Lower leg skin (tissue), 4 donors: ENCODE data around the gene MPPE1. TPM values are rescaled to one million over a fixed set of nuclear protein-coding genes. Genes with fewer than 3 reads are reported as not detected.
A peak's percentile ranks its signal among the peaks of the same experiment; 100 is the strongest.

Source experiments
- DNase-seq, 2 donors: peaks; one replicate each; pipeline ENCODE4 v3.0.0-alpha.2; 2019; ENCODE audit warnings: low spot score in 2 of 2
- H3K4me3 ChIP-seq: fragments of 200-600 bp; sonication (generic); 2 replicates; pipeline ENCODE4 v1.5.1; 2017; ENCODE audit warnings: mild to moderate bottlenecking, low read depth; ENCODE audit not compliant: poor library complexity, severe bottlenecking
- CTCF ChIP-seq, 3 donors: fragments of 450-650 bp; IDR thresholded peaks; one replicate each; pipeline ENCODE4 v1.5.1; 2016; ENCODE audit warnings: antibody characterized with exemption in 3 of 3, mild to moderate bottlenecking in 3 of 3, moderate library complexity in 2 of 3
- POLR2A ChIP-seq, 2 donors: fragments of 450-650 bp; IDR thresholded peaks; one replicate each; pipeline ENCODE4 v1.6.1; 2016 to 2017; ENCODE audit warnings: antibody characterized with exemption in 2 of 2, mild to moderate bottlenecking in 1 of 2, moderate library complexity in 1 of 2
- WGBS, 2 donors: methylation state at CpG; one replicate each; pipeline ENCODE4 v1.1.5; 2018; 5-methylcytosine and 5-hydroxymethylcytosine counted together
- intact Hi-C: fragments of 100-400 bp; cut with DNase I; formaldehyde crosslinking; loops from one replicate; pipeline ENCODE4 v1.15.0; 2023; ENCODE audit warnings: low total_unique reads
- total RNA-seq, 4 donors: library from RNA; depleted of rRNA; stranded (reverse); fragments of >200 nt; gene quantifications; one replicate each; pipeline ENCODE4 v1.1.0, GENCODE V29; 2016

Gene MPPE1
- total RNA-seq, 4 donors from 2014 or later, result 30.2 to 62.2 (median 44.5) TPM

DNA sequence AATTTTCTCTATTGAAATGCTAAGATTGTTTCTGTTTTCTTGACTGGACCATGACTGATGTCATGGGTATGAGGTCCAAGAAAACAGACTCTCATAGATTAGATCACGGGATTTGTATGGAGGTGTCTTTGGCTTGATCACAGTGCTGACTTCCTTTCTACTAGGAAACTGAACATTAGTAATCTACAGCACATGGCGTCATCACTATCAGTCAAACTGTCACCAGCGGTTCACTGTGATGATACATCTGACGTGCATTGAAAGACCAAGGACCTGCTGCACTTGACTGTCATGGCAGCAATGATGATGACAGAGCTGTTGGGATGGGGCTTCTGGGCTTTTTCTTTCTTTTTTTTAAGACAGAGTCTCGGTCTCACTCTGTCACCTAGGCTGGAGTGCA lies 45.0 kb upstream of the MPPE1 start:
- H3K4me3 ChIP-seq, result no peak overlapping the region
- WGBS, 2 donors, result 88 to 91% methylated on average over 5 of the region's 5 CpGs
- no peak for DNase-seq
- intact Hi-C loops, result no loop called here
- TF ChIP-seq POLR2A (IDR thresholded peaks at IDR 0.05) (no peak), CTCF (IDR thresholded peaks at IDR 0.05) (no peak)

DNA sequence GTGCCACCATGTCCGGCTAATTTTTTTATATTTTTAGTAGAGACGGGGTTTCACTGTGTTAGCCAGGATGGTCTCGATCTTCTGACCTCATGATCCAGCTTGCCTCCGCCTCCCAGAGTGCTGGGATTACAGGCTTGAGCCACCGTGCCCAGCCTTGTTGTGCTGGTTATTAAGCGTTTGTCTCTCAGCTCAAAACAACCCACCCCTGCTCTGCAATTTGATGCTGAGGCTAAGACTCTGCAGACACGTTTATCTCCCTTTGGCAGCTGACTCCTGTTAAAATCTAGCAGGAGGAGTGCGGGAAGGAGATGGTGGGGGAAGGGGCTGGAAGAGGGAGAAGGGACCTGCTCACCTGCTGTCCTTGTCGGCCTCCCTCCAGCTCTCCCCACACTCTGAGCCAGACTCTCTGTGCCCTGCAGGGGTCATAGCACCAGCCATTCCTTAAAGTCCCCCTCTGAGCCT lies 43.3 kb upstream of the MPPE1 start:
- intact Hi-C loops, result no loop called here
- DNase-seq, result no peak
- no peak overlapping the region for H3K4me3 ChIP-seq
- WGBS, 2 donors, result 64 to 70% methylated on average over 9 of the region's 9 CpGs
- no peak for TF ChIP-seq CTCF (IDR thresholded peaks at IDR 0.05)
- TF ChIP-seq POLR2A (IDR thresholded peaks at IDR 0.05), result no peak

DNA sequence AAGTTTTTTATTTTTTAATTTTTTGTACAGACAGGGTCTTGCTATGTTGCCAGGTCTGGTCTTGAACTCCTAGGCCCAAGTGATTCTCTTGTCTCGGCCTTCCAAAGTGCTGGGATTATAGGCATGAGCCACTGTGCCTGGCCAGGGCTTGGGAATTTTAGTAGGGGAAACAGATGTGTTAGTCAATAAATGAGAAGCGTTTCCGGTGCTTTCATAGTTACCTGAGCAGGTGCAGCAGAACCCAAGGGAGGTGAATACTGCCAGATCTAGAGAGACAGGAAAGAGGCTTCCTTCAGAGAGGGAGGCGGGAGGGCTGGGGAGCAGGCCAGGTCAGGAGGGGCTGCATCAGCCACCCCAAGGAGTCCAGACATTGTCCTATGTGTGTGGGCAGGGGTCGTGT lies 42.7 kb upstream of the MPPE1 start:
- 78 to 80% methylated on average over 5 of the region's 5 CpGs for WGBS, 2 donors
- intact Hi-C loops, result no loop called here
- DNase-seq, result no peak
- no peak for TF ChIP-seq CTCF (IDR thresholded peaks at IDR 0.05)
- TF ChIP-seq POLR2A (IDR thresholded peaks at IDR 0.05), result no peak
- no peak overlapping the region for H3K4me3 ChIP-seq

DNA sequence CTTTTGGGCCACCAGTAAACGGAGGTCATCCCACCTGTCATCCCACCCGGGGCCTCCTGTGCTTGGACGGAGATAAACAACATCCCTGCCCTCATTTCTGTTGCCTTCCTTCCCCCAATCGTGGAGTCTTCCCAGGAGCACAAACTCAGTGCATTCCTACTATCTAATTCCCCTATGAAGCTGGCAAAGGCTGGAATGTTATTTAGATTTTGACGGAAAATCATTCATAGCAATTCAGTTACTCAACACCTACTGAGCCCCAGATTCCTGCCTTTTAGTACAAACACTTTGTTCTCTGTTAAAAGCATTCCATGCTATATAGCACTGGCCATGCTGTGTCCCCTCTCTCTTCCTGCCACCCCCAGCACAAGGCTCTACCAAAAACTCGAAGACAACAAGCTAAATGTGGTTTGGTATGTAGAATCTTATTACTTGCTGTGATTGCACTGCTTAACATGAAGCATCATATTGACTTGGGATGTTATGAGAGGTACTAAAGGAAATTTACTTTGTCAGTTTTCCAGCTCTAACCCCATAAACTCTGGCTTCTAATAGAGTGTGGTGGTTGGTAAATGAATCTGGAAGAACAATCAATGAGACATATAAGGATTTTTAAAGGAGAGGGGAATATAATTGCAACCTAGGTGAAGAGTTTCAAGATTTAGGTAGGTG lies 40.9 kb upstream of the MPPE1 start:
- intact Hi-C loops, result loop anchor here (5.0 kb wide), 1 partner anchor 33 kb away; the partner anchor contains the start of gene IMPA2
- no peak for TF ChIP-seq CTCF (IDR thresholded peaks at IDR 0.05)
- no peak for TF ChIP-seq POLR2A (IDR thresholded peaks at IDR 0.05)
- DNase-seq, result no peak
- WGBS, 2 donors, result 60 to 62% methylated on average over 6 of the region's 6 CpGs
- H3K4me3 ChIP-seq, result no peak overlapping the region

GRCh38 chr18:11947214-11948191 lies 39.4 kb upstream of the MPPE1 start:
- TF ChIP-seq CTCF (IDR thresholded peaks at IDR 0.05) (peak in 1 of 3 donors; percentile 52), POLR2A (IDR thresholded peaks at IDR 0.05) (no peak)
- intact Hi-C loops, result loop anchor here (5.0 kb wide), 1 partner anchor 35 kb away; the partner anchor contains the start of gene IMPA2
- H3K4me3 ChIP-seq, result peak overlapping the region; percentile 37
- WGBS, 2 donors, result 12 to 17% methylated on average over 39 to 48 of the region's 55 CpGs
- peak; percentile 92 to 98 for DNase-seq
